Endothelial cell of umbilical vein (primary cell): ENCODE data around the gene EYS. TPM values are rescaled to one million over a fixed set of nuclear protein-coding genes. Genes with fewer than 3 reads are reported as not detected.

Experiments used
- BruUV-seq: library from RNA; stranded (reverse); fragments of 400-500 nt; replicated peaks from 2 replicates; lab custom pipeline; 2021; lab: Mats Ljungman, UMichigan
- CTCF ChIA-PET: fragments of 300-600, 350-600 bp; sonication (Branson Sonifier 250); formaldehyde crosslinking; loops from one replicate; lab custom pipeline; 2021; ENCODE audit warnings: antibody characterized with exemption, inconsistent platforms; lab: Charles Lee
- POLR2A ChIA-PET: fragments of 300-600, 350-600 bp; sonication (Branson Sonifier 250); formaldehyde crosslinking; loops from one replicate; lab custom pipeline; 2021; ENCODE audit warnings: antibody characterized with exemption, inconsistent platforms; lab: Charles Lee
- DNase-seq: peaks from one replicate; pipeline ENCODE4 v3.0.0-alpha.2; 2011; ENCODE audit warnings: low read depth, low spot score
- FAIRE-seq: peaks from 2 replicates; lab custom pipeline; 2011; peaks lifted over from hg19 to GRCh38; lab: Jason Lieb, UNC
- H2AFZ ChIP-seq: 2 replicates; pipeline ENCODE4 v1.6.0; 2012; ENCODE audit warnings: low read depth, low read length, control low read depth, inconsistent platforms
- H3K27ac ChIP-seq: 2 replicates; pipeline ENCODE4 v1.5.1; 2011; ENCODE audit warnings: low read depth, mild to moderate bottlenecking, control low read depth, low read length, moderate library complexity; ENCODE audit not compliant: insufficient read depth
- H3K27me3 ChIP-seq, 2 experiments: 2 replicates each; pipeline versions ENCODE4 v1.6.0 to v1.6.1; 2011; ENCODE audit warnings: low read length in 2 of 2, mixed read lengths in 1 of 2; ENCODE audit not compliant: control insufficient read depth in 2 of 2, insufficient read depth in 2 of 2
- H3K36me3 ChIP-seq, 2 experiments: 2 replicates in 1 of 2; 3 replicates in 1 of 2; pipeline ENCODE4 v1.5.1; 2011; ENCODE audit warnings: low read length in 2 of 2, mild to moderate bottlenecking in 1 of 2, moderate library complexity in 1 of 2; ENCODE audit not compliant: control insufficient read depth in 2 of 2, insufficient read depth in 2 of 2; ENCODE audit errors: extremely low read depth in 1 of 2
- H3K4me1 ChIP-seq: 3 replicates; pipeline ENCODE4 v1.5.1; 2011; ENCODE audit warnings: mild to moderate bottlenecking, low read length; ENCODE audit not compliant: control insufficient read depth, insufficient read depth; ENCODE audit errors: extremely low read depth
- H3K4me2 ChIP-seq: 2 replicates; pipeline ENCODE4 v1.6.1; 2011; ENCODE audit warnings: low read length, control low read depth, mixed read lengths; ENCODE audit not compliant: insufficient read depth
- H3K4me3 ChIP-seq, 3 experiments: fragments of 200-600 bp in 1 of 3; sonication (generic), shearing (Covaris generic) in 1 of 3; replicated peaks in 1 of 3; 2 replicates each; pipeline ENCODE4 v1.5.1; 2011 to 2016; ENCODE audit warnings: control low read depth in 3 of 3, low read length in 3 of 3, mild to moderate bottlenecking in 2 of 3, inconsistent platforms in 1 of 3, low read depth in 1 of 3, moderate library complexity in 1 of 3; ENCODE audit not compliant: insufficient read depth in 1 of 3
- H3K79me2 ChIP-seq: 2 replicates; pipeline ENCODE4 v1.6.0; 2012; ENCODE audit warnings: low read length, inconsistent platforms; ENCODE audit not compliant: control insufficient read depth, insufficient read depth
- H3K9ac ChIP-seq: replicated peaks from 2 replicates; pipeline ENCODE3; 2011; ENCODE audit warnings: low read length, control low read depth; ENCODE audit not compliant: insufficient read depth; ENCODE audit errors: extremely low read depth
- H3K9me1 ChIP-seq: replicated peaks from 3 replicates; pipeline ENCODE4 v1.6.0; 2011; ENCODE audit warnings: mild to moderate bottlenecking, low read length; ENCODE audit not compliant: control insufficient read depth, insufficient read depth; ENCODE audit errors: extremely low read depth
- H3K9me3 ChIP-seq: replicated peaks from 2 replicates; pipeline ENCODE4 v1.5.1; 2012; ENCODE audit warnings: low read length, inconsistent platforms; ENCODE audit not compliant: control insufficient read depth, insufficient read depth
- H4K20me1 ChIP-seq: replicated peaks from 2 replicates; pipeline ENCODE3; 2011; ENCODE audit warnings: mild to moderate bottlenecking, low read length; ENCODE audit not compliant: control insufficient read depth, insufficient read depth; ENCODE audit errors: extremely low read depth
- CTCF ChIP-seq, 2 donors: IDR thresholded peaks; 1 replicate in 1 of 2; 2 replicates in 1 of 2; pipeline ENCODE4 v1.5.1; 2011; ENCODE audit warnings: low read length in 2 of 2, mild to moderate bottlenecking in 2 of 2, moderate library complexity in 2 of 2, control low read depth in 1 of 2, inconsistent platforms in 1 of 2, low read depth in 1 of 2; ENCODE audit not compliant: insufficient read depth in 1 of 2; ENCODE audit errors: extremely low read depth in 1 of 2
- EZH2 ChIP-seq: IDR thresholded peaks from 2 replicates; pipeline ENCODE4 v1.6.1; 2012; ENCODE audit warnings: borderline replicate concordance, low read depth, mild to moderate bottlenecking, moderate library complexity, low read length, inconsistent platforms; ENCODE audit not compliant: severe bottlenecking
- FOS ChIP-seq: IDR thresholded peaks from 2 replicates; pipeline ENCODE4 v1.6.1; 2011; ENCODE audit warnings: mild to moderate bottlenecking, low read length, moderate library complexity, borderline replicate concordance; ENCODE audit not compliant: insufficient read depth
- GATA2 ChIP-seq: IDR thresholded peaks from 2 replicates; pipeline ENCODE4 v1.7.0; 2011; ENCODE audit warnings: low read depth, mild to moderate bottlenecking, moderate library complexity, mixed read lengths, low read length; ENCODE audit not compliant: insufficient read length, insufficient read depth
- JUN ChIP-seq: IDR thresholded peaks from 2 replicates; pipeline ENCODE4 v1.6.1; 2011; ENCODE audit warnings: borderline replicate concordance, low read depth; ENCODE audit not compliant: insufficient read length, insufficient read depth
- MAX ChIP-seq: IDR thresholded peaks from 2 replicates; pipeline ENCODE4 v1.6.1; 2011; ENCODE audit not compliant: insufficient read depth, insufficient read length
- MYC ChIP-seq: IDR thresholded peaks from one replicate; pipeline ENCODE4 v1.6.1; 2011; ENCODE audit warnings: mild to moderate bottlenecking, low read depth, low read length
- POLR2A ChIP-seq: IDR thresholded peaks from 2 replicates; pipeline ENCODE4 v1.6.1; 2012; ENCODE audit warnings: low read depth, mild to moderate bottlenecking, control low read depth, low read length
- POLR2AphosphoS5 ChIP-seq: IDR thresholded peaks from 2 replicates; pipeline ENCODE4 v1.6.1; 2012; ENCODE audit warnings: low read depth, mild to moderate bottlenecking, control low read depth, low read length, moderate library complexity; ENCODE audit not compliant: insufficient read depth
- dilution Hi-C: fragments of 300-500 bp; cut with MboI; formaldehyde crosslinking; loops from one replicate; pipeline ENCODE4 v1.15.0; 2019; ENCODE audit warnings: low sequenced_read_pairs; ENCODE audit not compliant: extremely low pct_ligation_motif_present
- intact Hi-C: fragments of 100-400 bp; cut with micrococcal nuclease; formaldehyde crosslinking; loops from one replicate; pipeline ENCODE4 v1.10.0; 2022
- polyA plus RNA-seq, 4 experiments: library from polyadenylated mRNA; depleted of rRNA in 3 of 4; stranded (reverse) in 3 of 4; unstranded in 1 of 4; fragments of >200 nt; gene quantifications; 2 replicates each; pipeline versions ENCODE4 v1.2.1 to v1.2.3, GENCODE V29; 2011 to 2012; ENCODE audit warnings: missing spikeins in 1 of 4
- total RNA-seq: library from RNA; stranded (reverse); gene quantifications from 2 replicates; pipeline ENCODE4 v1.2.3, GENCODE V29; 2021

Gene EYS
- total and polyA plus RNA-seq, 2 donors (not counting 3 experiments of a cell fraction or from before 2014, with no cell fraction given): 0.01 to 0.27 TPM

- Histone ChIP-seq H3K27ac (no peak overlapping the region), H3K9ac (no peak overlapping the region), H2AFZ (no peak overlapping the region), H3K4me1 (no peaks in the 10 kb centered on the region), H3K79me2 (no peaks in the 10 kb centered on the region), H3K9me3 (no peaks in the 10 kb centered on the region), H3K4me2 (no peak overlapping the region), H3K36me3 (no peaks in the 10 kb centered on the region), H3K4me3 (no peak overlapping the region), H3K9me1 (no peaks in the 10 kb centered on the region), H4K20me1 (no peaks in the 10 kb centered on the region), H3K27me3 (no peaks in the 10 kb centered on the region)
- intact Hi-C loops: no loop called here
- CTCF ChIA-PET: no interaction called here
- no peak for TF ChIP-seq JUN
- TF ChIP-seq MAX: no peak
- TF ChIP-seq CTCF (IDR thresholded peaks at IDR 0.05; ENCODE audit: extremely low read depth in 1 of 2, insufficient read depth in 1 of 2, low read depth in 1 of 2, low read length in 2 of 2): no peak
- no peak for TF ChIP-seq POLR2A
- TF ChIP-seq EZH2: no peak
- TF ChIP-seq POLR2AphosphoS5: no peak
- no peak for TF ChIP-seq GATA2
- no peak for TF ChIP-seq MYC
- TF ChIP-seq FOS: no peak
- DNase-seq (no peak), FAIRE-seq (no peak)
- no TSS peak for BruUV-seq
- POLR2A ChIA-PET: no interaction called here
- dilution Hi-C loops: no loop called here
Measured at GRCh38 chr6:65402564-65402963, 304.5 kb downstream of the EYS start.
